Mesendoderm (in vitro differentiated cells): ENCODE measurements around the gene CHCHD1.

Experiments used
- DNase-seq: peaks from one replicate; pipeline ENCODE4 v3.0.0; 2013
- H2AK5ac ChIP-seq: 2 replicates; pipeline ENCODE4 v1.6.1; 2013; ENCODE audit warnings: low read length, inconsistent platforms
- H2BK120ac ChIP-seq: 2 replicates; pipeline ENCODE4 v1.6.1; 2013; ENCODE audit warnings: low read depth, mild to moderate bottlenecking, low read length, moderate library complexity, mixed read lengths
- H2BK15ac ChIP-seq: replicated peaks from 2 replicates; pipeline ENCODE4 v1.6.1; 2013; ENCODE audit warnings: low read depth, mild to moderate bottlenecking, moderate library complexity
- H2BK5ac ChIP-seq: 2 replicates; pipeline ENCODE4 v1.6.1; 2013; ENCODE audit warnings: low read length, inconsistent platforms
- H3K18ac ChIP-seq: 2 replicates; pipeline ENCODE4 v1.6.1; 2013; ENCODE audit warnings: mild to moderate bottlenecking, low read length, mixed read lengths
- H3K23ac ChIP-seq: one replicate; pipeline ENCODE4 v1.6.1; 2013; ENCODE audit warnings: low read length
- H3K27ac ChIP-seq: 2 replicates; pipeline ENCODE4 v1.5.1; 2013; ENCODE audit warnings: low read depth, mild to moderate bottlenecking, inconsistent platforms, low read length, moderate library complexity
- H3K27me3 ChIP-seq: 2 replicates; pipeline ENCODE4 v1.6.1; 2013; ENCODE audit warnings: low read length, control low read depth, mild to moderate bottlenecking, inconsistent platforms; ENCODE audit not compliant: insufficient read depth, poor library complexity
- H3K36me3 ChIP-seq: 2 replicates; pipeline ENCODE4 v1.6.1; 2013; ENCODE audit warnings: low read length, inconsistent platforms; ENCODE audit not compliant: control insufficient read depth, insufficient read depth
- H3K4ac ChIP-seq: one replicate; pipeline ENCODE4 v1.6.1; 2013; ENCODE audit warnings: low read depth, mild to moderate bottlenecking, low read length, moderate library complexity
- H3K4me1 ChIP-seq: 2 replicates; pipeline ENCODE4 v1.6.1; 2013; ENCODE audit warnings: low read depth, low read length, inconsistent platforms; ENCODE audit not compliant: control insufficient read depth
- H3K4me2 ChIP-seq: 2 replicates; pipeline ENCODE4 v1.6.1; 2013; ENCODE audit warnings: low read length
- H3K4me3 ChIP-seq: 2 replicates; pipeline ENCODE4 v1.5.1; 2013; ENCODE audit warnings: mild to moderate bottlenecking, low read length
- H3K56ac ChIP-seq: one replicate; pipeline ENCODE4 v1.6.1; 2013; ENCODE audit warnings: low read length
- H3K79me1 ChIP-seq: 2 replicates; pipeline ENCODE4 v1.6.1; 2013; ENCODE audit warnings: low read length, inconsistent platforms
- H3K79me2 ChIP-seq: 2 replicates; pipeline ENCODE4 v1.6.1; 2013; ENCODE audit warnings: mild to moderate bottlenecking, low read length; ENCODE audit not compliant: control insufficient read depth, insufficient read depth
- H3K9ac ChIP-seq: 2 replicates; pipeline ENCODE4 v1.6.1; 2013; ENCODE audit warnings: low read length, inconsistent platforms
- H4K5ac ChIP-seq: one replicate; pipeline ENCODE4 v1.6.1; 2013; ENCODE audit warnings: low read length
- H4K8ac ChIP-seq: one replicate; pipeline ENCODE4 v1.6.1; 2013; ENCODE audit warnings: low read depth, mild to moderate bottlenecking, control low read depth, low read length, moderate library complexity
- WGBS: extraction: QIAGEN DNeasy Blood & Tissue Kit; methylation state at CpG from one replicate; pipeline ENCODE4 v1.1.7; 2013; ENCODE audit warnings: low lambda C conversion rate, missing lambda C conversion rate; ENCODE audit not compliant: insufficient coverage; ENCODE audit errors: extremely low coverage; 5-methylcytosine and 5-hydroxymethylcytosine counted together

The CHCHD1 gene

GRCh38 chr10:73761781-73762180 lies 20.1 kb upstream of the CHCHD1 start:
- Histone ChIP-seq H2BK15ac (no peak overlapping the region), H3K9ac (no peak overlapping the region), H3K4me1 (no peaks in the 10 kb centered on the region), H3K56ac (no peak overlapping the region), H2AK5ac (no peak overlapping the region), H3K79me1 (no peaks in the 10 kb centered on the region), H3K23ac (no peak overlapping the region), H3K27me3 (no peaks in the 10 kb centered on the region), H3K18ac (no peak overlapping the region), H3K4me2 (no peak overlapping the region), H3K36me3 (peaks cover 28% of the 10 kb centered on the region), H2BK5ac (no peak overlapping the region), H3K27ac (no peak overlapping the region), H4K5ac (no peak overlapping the region), H4K8ac (no peak overlapping the region), H2BK120ac (no peak overlapping the region), H3K4me3 (no peak overlapping the region), H3K79me2 (no peaks in the 10 kb centered on the region), H3K4ac (no peak overlapping the region)
- no peak for DNase-seq
- no CpG with 5 or more reads among the region's 1 CpG for WGBS

GRCh38 chr10:73762915-73763314 lies 18.9 kb upstream of the CHCHD1 start:
- Histone ChIP-seq H4K8ac (no peak overlapping the region), H3K27ac (no peak overlapping the region), H3K79me1 (no peaks in the 10 kb centered on the region), H3K36me3 (peaks cover 32% of the 10 kb centered on the region), H3K4me2 (no peak overlapping the region), H3K56ac (no peak overlapping the region), H3K4me3 (no peak overlapping the region), H3K79me2 (no peaks in the 10 kb centered on the region), H3K27me3 (no peaks in the 10 kb centered on the region), H3K4ac (no peak overlapping the region), H3K18ac (no peak overlapping the region), H2BK120ac (no peak overlapping the region), H3K4me1 (no peaks in the 10 kb centered on the region), H4K5ac (no peak overlapping the region), H2BK15ac (no peak overlapping the region), H3K9ac (no peak overlapping the region), H2BK5ac (no peak overlapping the region), H3K23ac (no peak overlapping the region), H2AK5ac (no peak overlapping the region)
- WGBS = no CpG with 5 or more reads among the region's 2 CpGs
- no peak for DNase-seq

- H3K27me3 ChIP-seq = no peaks in the 10 kb centered on the region
- H3K4me1 ChIP-seq = no peaks in the 10 kb centered on the region
- no peak overlapping the region for H3K56ac ChIP-seq
- no peak overlapping the region for H2BK15ac ChIP-seq
- no peak overlapping the region for H3K27ac ChIP-seq
- H4K5ac ChIP-seq = no peak overlapping the region
- no peak overlapping the region for H4K8ac ChIP-seq
- no peaks in the 10 kb centered on the region for H3K79me1 ChIP-seq
- H3K4ac ChIP-seq = no peak overlapping the region
- no peak overlapping the region for H3K23ac ChIP-seq
- H3K79me2 ChIP-seq = no peaks in the 10 kb centered on the region
- H3K9ac ChIP-seq = no peak overlapping the region
- H2BK5ac ChIP-seq = no peak overlapping the region
- no peak overlapping the region for H2AK5ac ChIP-seq
- no peak overlapping the region for H3K18ac ChIP-seq
- H3K4me2 ChIP-seq = no peak overlapping the region
- H2BK120ac ChIP-seq = no peak overlapping the region
- WGBS = no CpG with 5 or more reads among the region's 2 CpGs
- H3K4me3 ChIP-seq = no peak overlapping the region
- peaks cover 32% of the 10 kb centered on the region for H3K36me3 ChIP-seq
- no peak for DNase-seq
Measured at GRCh38 chr10:73763343-73763742, 18.5 kb upstream of the CHCHD1 start.

- Histone ChIP-seq H3K56ac (no peak overlapping the region), H3K79me1 (no peaks in the 10 kb centered on the region), H3K4me1 (no peaks in the 10 kb centered on the region), H3K9ac (no peak overlapping the region), H3K27me3 (no peaks in the 10 kb centered on the region), H2BK15ac (no peak overlapping the region), H3K4ac (no peak overlapping the region), H3K79me2 (no peaks in the 10 kb centered on the region), H3K4me2 (no peak overlapping the region), H2AK5ac (no peak overlapping the region), H2BK120ac (no peak overlapping the region), H2BK5ac (no peak overlapping the region), H3K36me3 (peaks cover 33% of the 10 kb centered on the region), H3K18ac (no peak overlapping the region), H3K4me3 (no peak overlapping the region), H3K27ac (no peak overlapping the region), H3K23ac (no peak overlapping the region), H4K5ac (no peak overlapping the region), H4K8ac (no peak overlapping the region)
- DNase-seq = no peak
- WGBS = no CpG with 5 or more reads among the region's 6 CpGs
Measured at GRCh38 chr10:73765066-73765465, 16.8 kb upstream of the CHCHD1 start.

- no peak overlapping the region for H3K23ac ChIP-seq
- no peak overlapping the region for H3K4me3 ChIP-seq
- no peak overlapping the region for H2BK120ac ChIP-seq
- H3K4ac ChIP-seq = no peak overlapping the region
- no peaks in the 10 kb centered on the region for H3K27me3 ChIP-seq
- no peak overlapping the region for H4K8ac ChIP-seq
- no peak overlapping the region for H3K9ac ChIP-seq
- peaks cover under 1% of the 10 kb centered on the region for H3K79me2 ChIP-seq
- peaks cover 3% of the 10 kb centered on the region for H3K79me1 ChIP-seq
- H3K18ac ChIP-seq = no peak overlapping the region
- DNase-seq = no peak
- WGBS = no CpG with 5 or more reads among the region's 11 CpGs
- H2BK5ac ChIP-seq = no peak overlapping the region
- H2AK5ac ChIP-seq = no peak overlapping the region
- no peak overlapping the region for H4K5ac ChIP-seq
- H3K27ac ChIP-seq = no peak overlapping the region
- H3K4me1 ChIP-seq = no peaks in the 10 kb centered on the region
- no peak overlapping the region for H3K56ac ChIP-seq
- H2BK15ac ChIP-seq = no peak overlapping the region
- peaks cover 28% of the 10 kb centered on the region for H3K36me3 ChIP-seq
- no peak overlapping the region for H3K4me2 ChIP-seq
Measured at GRCh38 chr10:73768881-73769280, 13.0 kb upstream of the CHCHD1 start.

GRCh38 chr10:73769396-73769795 lies 12.5 kb upstream of the CHCHD1 start:
- H3K23ac ChIP-seq = no peak overlapping the region
- H3K4me1 ChIP-seq = no peaks in the 10 kb centered on the region
- peaks cover 26% of the 10 kb centered on the region for H3K36me3 ChIP-seq
- H4K8ac ChIP-seq = no peak overlapping the region
- H2BK120ac ChIP-seq = no peak overlapping the region
- H2AK5ac ChIP-seq = no peak overlapping the region
- H4K5ac ChIP-seq = no peak overlapping the region
- WGBS = no CpG with 5 or more reads among the region's 5 CpGs
- no peak overlapping the region for H3K4ac ChIP-seq
- H3K79me2 ChIP-seq = peaks cover 4% of the 10 kb centered on the region
- H3K4me2 ChIP-seq = no peak overlapping the region
- no peaks in the 10 kb centered on the region for H3K27me3 ChIP-seq
- H2BK15ac ChIP-seq = no peak overlapping the region
- peaks cover 3% of the 10 kb centered on the region for H3K79me1 ChIP-seq
- H3K4me3 ChIP-seq = no peak overlapping the region
- no peak for DNase-seq
- no peak overlapping the region for H3K18ac ChIP-seq
- H3K9ac ChIP-seq = no peak overlapping the region
- no peak overlapping the region for H2BK5ac ChIP-seq
- H3K27ac ChIP-seq = no peak overlapping the region
- no peak overlapping the region for H3K56ac ChIP-seq
